PC-9 (cell line): ENCODE results near the gene BPI. TPM values are rescaled to one million over a fixed set of nuclear protein-coding genes. Genes with fewer than 3 reads are reported as not detected.

Experiments used
- BruUV-seq: library from RNA; stranded (reverse); fragments of 400-500 nt; replicated peaks from 2 replicates; lab custom pipeline; 2021; lab: Mats Ljungman, UMichigan
- CTCF ChIA-PET: fragments of 300-600 bp; sonication (Branson Sonifier 250); formaldehyde crosslinking; loops from one replicate; lab custom pipeline; 2022; ENCODE audit warnings: antibody characterized with exemption; lab: Charles Lee
- POLR2A ChIA-PET: fragments of 300-600 bp; sonication (Branson Sonifier 250); formaldehyde crosslinking; loops from one replicate; lab custom pipeline; 2022; ENCODE audit warnings: antibody characterized with exemption; ENCODE audit not compliant: unreplicated experiment; lab: Charles Lee
- DNase-seq, 2 experiments: peaks; one replicate each; pipeline versions ENCODE4 v3.0.0 to v3.0.0-alpha.2; 2015 to 2022; ENCODE audit warnings: mixed read lengths in 1 of 2
- H2AFZ ChIP-seq: fragments of 200-600 bp; sonication (generic); 2 replicates; pipeline ENCODE4 v1.8.1; 2017; ENCODE audit warnings: antibody characterized with exemption
- H3F3A ChIP-seq: fragments of 200-600 bp; sonication (generic); 2 replicates; pipeline ENCODE4 v1.8.1; 2017; ENCODE audit warnings: antibody characterized with exemption, mild to moderate bottlenecking, low read depth; ENCODE audit not compliant: insufficient read depth
- H3K27ac ChIP-seq: fragments of 200-600 bp; sonication (generic); 2 replicates; pipeline ENCODE4 v1.6.1; 2016; ENCODE audit warnings: mixed run types
- H3K27me3 ChIP-seq: fragments of 200-600 bp; sonication (generic); 2 replicates; pipeline ENCODE4 v1.6.1; 2016; ENCODE audit warnings: low read depth, mixed run types; ENCODE audit not compliant: insufficient read depth
- H3K36me3 ChIP-seq: fragments of 200-600 bp; sonication (generic); 2 replicates; pipeline ENCODE4 v1.6.1; 2016; ENCODE audit warnings: low read depth, mixed run types
- H3K4me1 ChIP-seq: fragments of 200-600 bp; sonication (generic); replicated peaks from 2 replicates; pipeline ENCODE4 v1.6.1; 2016; ENCODE audit warnings: mixed run types; ENCODE audit not compliant: insufficient read depth
- H3K4me2 ChIP-seq: fragments of 200-600 bp; sonication (generic); 2 replicates; pipeline ENCODE4 v1.6.1; 2017; ENCODE audit warnings: mixed run types
- H3K4me3 ChIP-seq: fragments of 200-600 bp; sonication (generic); 2 replicates; pipeline ENCODE4 v1.6.1; 2016; ENCODE audit warnings: mixed run types
- H3K79me2 ChIP-seq: fragments of 200-600 bp; sonication (generic); 2 replicates; pipeline ENCODE4 v1.6.1; 2017; ENCODE audit warnings: low read depth, mixed run types
- H3K9me2 ChIP-seq: fragments of 200-600 bp; sonication (generic); 2 replicates; pipeline ENCODE4 v1.8.1; 2017; ENCODE audit warnings: mild to moderate bottlenecking; ENCODE audit not compliant: insufficient read depth
- H3K9me3 ChIP-seq: fragments of 200-600 bp; sonication (generic); 2 replicates; pipeline ENCODE4 v1.8.1; 2016; ENCODE audit warnings: low read depth; ENCODE audit not compliant: insufficient read depth
- H4K20me1 ChIP-seq: fragments of 200-600 bp; sonication (generic); 2 replicates; pipeline ENCODE4 v1.8.1; 2017; ENCODE audit not compliant: insufficient read depth
- CTCF ChIP-seq: fragments of 200-600 bp; sonication (generic); conservative IDR thresholded peaks from 2 replicates; pipeline ENCODE4 v1.6.1; 2017; ENCODE audit warnings: mixed run types, antibody characterized with exemption, mild to moderate bottlenecking, moderate library complexity
- EZH2 ChIP-seq: fragments of 200-600 bp; sonication (generic); IDR thresholded peaks from 2 replicates; pipeline ENCODE4 v1.8.0; 2017; ENCODE audit warnings: antibody characterized with exemption, low read depth
- intact Hi-C: fragments of 100-400 bp; cut with micrococcal nuclease; formaldehyde crosslinking; loops from one replicate; pipeline ENCODE4 v1.10.0; 2022; ENCODE audit not compliant: unreplicated experiment
- total RNA-seq: library from RNA; stranded (reverse); gene quantifications from 2 replicates; pipeline ENCODE4 v1.2.3, GENCODE V29; 2021

Gene BPI
- total RNA-seq, 1 experiment from 2014 or later: not detected

DNA sequence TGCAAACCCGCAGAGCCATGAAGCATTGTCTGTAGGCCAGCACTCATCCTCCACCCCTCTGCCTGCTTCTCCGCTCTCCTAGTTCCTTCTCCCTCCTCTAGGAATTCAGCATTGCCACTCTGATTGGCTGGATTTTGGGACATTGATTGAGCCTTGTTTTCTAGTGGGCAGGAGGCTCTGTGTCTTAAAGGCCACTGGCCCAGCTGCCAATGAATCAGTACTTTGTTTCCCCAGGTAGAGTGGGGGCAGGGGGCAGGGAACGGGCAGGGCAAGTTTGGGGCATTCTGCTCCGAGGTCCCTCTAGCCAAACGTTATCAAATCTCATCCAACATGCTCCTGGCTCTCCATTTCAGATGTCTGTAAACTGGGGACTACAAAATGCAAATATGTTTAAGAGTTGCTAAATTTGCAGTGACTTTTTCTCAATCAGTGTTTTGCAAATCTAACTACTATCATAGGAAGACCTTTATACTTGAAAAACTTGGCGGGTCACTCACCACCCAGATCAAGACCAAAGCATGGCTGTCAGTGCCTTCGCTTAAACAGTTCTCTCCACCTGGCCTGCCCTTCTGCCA is 10.4 kb upstream of the BPI start:
- H3K9me3 ChIP-seq: no peaks in the 10 kb centered on the region
- no peaks in the 10 kb centered on the region for H3K36me3 ChIP-seq
- TF ChIP-seq EZH2 (no peak), CTCF (no peak)
- no peak overlapping the region for H3K4me2 ChIP-seq
- H3K9me2 ChIP-seq: no peaks in the 10 kb centered on the region
- CTCF ChIA-PET: no interaction called here
- H2AFZ ChIP-seq: no peak overlapping the region
- no peaks in the 10 kb centered on the region for H3F3A ChIP-seq
- no peaks in the 10 kb centered on the region for H4K20me1 ChIP-seq
- BruUV-seq: no TSS peak
- H3K27ac ChIP-seq: no peak overlapping the region
- H3K79me2 ChIP-seq: no peaks in the 10 kb centered on the region
- H3K27me3 ChIP-seq: no peaks in the 10 kb centered on the region
- H3K4me1 ChIP-seq: peaks cover 9% of the 10 kb centered on the region; the same call in 1 of the 2 replicates
- DNase-seq: no peak
- H3K4me3 ChIP-seq: no peak overlapping the region
- intact Hi-C loops: no loop called here
- POLR2A ChIA-PET: no interaction called here

DNA sequence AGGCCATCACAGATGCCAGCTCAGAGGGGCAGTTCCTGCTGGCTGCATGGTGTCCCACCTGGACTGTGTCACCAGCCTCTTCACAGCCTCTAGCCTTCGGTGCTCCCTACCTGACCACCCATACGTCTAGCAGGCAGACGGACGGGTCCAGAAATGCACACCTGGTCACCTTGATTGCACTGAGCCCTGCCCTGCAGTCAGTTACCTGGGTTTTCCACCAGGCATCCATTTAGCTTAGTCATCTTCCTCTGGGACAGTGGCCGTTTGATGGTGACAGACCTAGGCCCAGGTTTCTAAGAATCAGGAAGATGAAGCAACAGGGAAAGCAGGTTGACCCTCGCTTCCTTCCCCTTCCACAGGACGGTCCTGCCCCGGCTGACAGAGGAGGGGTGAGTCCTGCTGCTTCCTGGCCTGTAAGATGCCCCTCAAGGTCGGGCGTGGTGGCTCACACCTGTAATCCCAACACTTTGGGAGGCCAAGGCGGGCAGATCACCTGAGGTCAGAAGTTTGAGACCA is 9.8 kb upstream of the BPI start:
- ChIA-PET CTCF (no interaction called here), POLR2A (no interaction called here)
- no peaks in the 10 kb centered on the region for H4K20me1 ChIP-seq
- H3K4me1 ChIP-seq: peaks cover 9% of the 10 kb centered on the region; the same call in 1 of the 2 replicates
- no peaks in the 10 kb centered on the region for H3K9me3 ChIP-seq
- no peaks in the 10 kb centered on the region for H3K27me3 ChIP-seq
- no peaks in the 10 kb centered on the region for H3K36me3 ChIP-seq
- H3K27ac ChIP-seq: no peak overlapping the region
- no peak for DNase-seq
- intact Hi-C loops: no loop called here
- H3K9me2 ChIP-seq: no peaks in the 10 kb centered on the region
- BruUV-seq: no TSS peak
- no peak overlapping the region for H3K4me3 ChIP-seq
- TF ChIP-seq CTCF (no peak), EZH2 (no peak)
- H3K79me2 ChIP-seq: no peaks in the 10 kb centered on the region
- no peaks in the 10 kb centered on the region for H3F3A ChIP-seq
- H2AFZ ChIP-seq: no peak overlapping the region
- H3K4me2 ChIP-seq: no peak overlapping the region

- Histone ChIP-seq H4K20me1 (no peaks in the 10 kb centered on the region), H3K4me2 (no peak overlapping the region), H3K36me3 (no peaks in the 10 kb centered on the region), H3K27me3 (no peaks in the 10 kb centered on the region), H3K27ac (no peak overlapping the region), H3K4me3 (no peak overlapping the region), H2AFZ (no peak overlapping the region), H3K9me2 (no peaks in the 10 kb centered on the region), H3K4me1 (peaks cover 22% of the 10 kb centered on the region), H3F3A (no peaks in the 10 kb centered on the region), H3K79me2 (no peaks in the 10 kb centered on the region), H3K9me3 (no peaks in the 10 kb centered on the region)
- intact Hi-C loops: no loop called here
- CTCF ChIA-PET: no interaction called here
- POLR2A ChIA-PET: no interaction called here
- TF ChIP-seq CTCF: no peak
- TF ChIP-seq EZH2: no peak
- BruUV-seq: no TSS peak
- DNase-seq: no peak
Measured at GRCh38 chr20:38295811-38296210, 8.1 kb upstream of the BPI start.
